Choroid plexus epithelial cell (primary cell): ENCODE measurements around the gene SPACA9.
A peak's percentile ranks its signal among the peaks of the same experiment; 100 is the strongest.

Source experiments
- DNase-seq: peaks from one replicate; pipeline ENCODE4 v3.0.0-alpha.2; 2010; ENCODE audit warnings: low read depth
- H3K4me3 ChIP-seq: 2 replicates; pipeline ENCODE4 v1.5.1; 2011; ENCODE audit warnings: low read depth, mild to moderate bottlenecking, control low read depth, low read length, moderate library complexity
- CTCF ChIP-seq: conservative IDR thresholded peaks from 2 replicates; pipeline ENCODE4 v1.5.1; 2011; ENCODE audit warnings: low read depth, mild to moderate bottlenecking, control low read depth, inconsistent platforms, low read length, moderate library complexity

Gene SPACA9

GRCh38 chr9:132878695-132879456, at the start of gene SPACA9:
TSS of gene SPACA9 (plus strand) at chr9:132878898. CDS start at chr9:132883948, 5,050 bp downstream.
- no peak for TF ChIP-seq CTCF
- H3K4me3 ChIP-seq, result peak within 1 kb of the TSS; percentile 75
- DNase-seq, result peak; percentile 46

- no peak for DNase-seq
- no peak overlapping the region for H3K4me3 ChIP-seq
- no peak for TF ChIP-seq CTCF
Measured at GRCh38 chr9:132832171-132832881, 46.4 kb upstream of the SPACA9 start.

GRCh38 chr9:132833550-132834121, 45.1 kb upstream of the SPACA9 start:
- H3K4me3 ChIP-seq, result no peak overlapping the region
- no peak for TF ChIP-seq CTCF
- no peak for DNase-seq

GRCh38 chr9:132834343-132834742, 44.4 kb upstream of the SPACA9 start:
- TF ChIP-seq CTCF, result no peak
- DNase-seq, result no peak
- H3K4me3 ChIP-seq, result no peak overlapping the region

GRCh38 chr9:132837501-132838286, 41.0 kb upstream of the SPACA9 start:
- DNase-seq, result no peak
- H3K4me3 ChIP-seq, result no peak overlapping the region
- TF ChIP-seq CTCF, result no peak

- DNase-seq, result no peak
- TF ChIP-seq CTCF, result no peak
- H3K4me3 ChIP-seq, result no peak overlapping the region
Measured at GRCh38 chr9:132838291-132838690, 40.4 kb upstream of the SPACA9 start.
